KOPT-K1 (cell line): ENCODE results near the gene GLT8D2.
"Not testable (repeated sequence)": the region's sequence is repeated elsewhere in the genome, so short reads cannot be mapped to it uniquely, and the experiment has no call there.

Source experiments
- H3K27ac ChIP-seq: fragments of 200-600 bp; sonication (generic); 2 replicates; pipeline ENCODE4 v1.5.1; 2016; ENCODE audit warnings: antibody characterized with exemption, mild to moderate bottlenecking, low read depth, low read length; ENCODE audit not compliant: poor library complexity, severe bottlenecking
- H3K36me3 ChIP-seq: fragments of 200-600 bp; sonication (generic); 2 replicates; pipeline ENCODE4 v1.5.1; 2017; ENCODE audit warnings: antibody characterized with exemption, mild to moderate bottlenecking, low read length, moderate library complexity; ENCODE audit not compliant: insufficient read depth
- H3K9me3 ChIP-seq: fragments of 200-600 bp; sonication (generic); 2 replicates; pipeline ENCODE4 v1.5.1; 2017; ENCODE audit warnings: antibody characterized with exemption, low read length, mild to moderate bottlenecking; ENCODE audit not compliant: insufficient read depth, poor library complexity, severe bottlenecking

The GLT8D2 gene

GRCh38 chr12:104030596-104030995 is 19.4 kb downstream of the GLT8D2 start:
- H3K9me3 ChIP-seq, H3K27ac ChIP-seq, H3K36me3 ChIP-seq: not testable (repeated sequence)

GRCh38 chr12:104026841-104027599 is 23.0 kb downstream of the GLT8D2 start:
- Histone ChIP-seq H3K36me3 (no peaks in the 10 kb centered on the region), H3K9me3 (peaks cover 12% of the 10 kb centered on the region), H3K27ac (no peak overlapping the region)

- Histone ChIP-seq H3K36me3 (no peaks in the 10 kb centered on the region), H3K27ac (no peak overlapping the region), H3K9me3 (peaks cover 12% of the 10 kb centered on the region)
These were observed 24.2 kb downstream of the GLT8D2 start for GRCh38 chr12:104025771-104026170.

- H3K9me3 ChIP-seq, result peaks cover 12% of the 10 kb centered on the region
- no peaks in the 10 kb centered on the region for H3K36me3 ChIP-seq
- no peak overlapping the region for H3K27ac ChIP-seq
These were observed 25.6 kb downstream of the GLT8D2 start for GRCh38 chr12:104024348-104024747.

- Histone ChIP-seq H3K9me3 (peaks cover 12% of the 10 kb centered on the region), H3K27ac (no peak overlapping the region), H3K36me3 (no peaks in the 10 kb centered on the region)
These were observed 26.3 kb downstream of the GLT8D2 start for GRCh38 chr12:104023710-104024109.

- H3K36me3 ChIP-seq, result no peaks in the 10 kb centered on the region
- H3K9me3 ChIP-seq, result peaks cover 12% of the 10 kb centered on the region
- H3K27ac ChIP-seq, result no peak overlapping the region
These were observed 27.2 kb downstream of the GLT8D2 start for GRCh38 chr12:104022786-104023185.

- not testable (repeated sequence) for H3K27ac ChIP-seq, H3K36me3 ChIP-seq
- peaks cover 12% of the 10 kb centered on the region for H3K9me3 ChIP-seq
These were observed 28.1 kb downstream of the GLT8D2 start for GRCh38 chr12:104021862-104022261.

- no peaks in the 10 kb centered on the region for H3K9me3 ChIP-seq
- H3K36me3 ChIP-seq, result no peaks in the 10 kb centered on the region
- no peak overlapping the region for H3K27ac ChIP-seq
These were observed 37.7 kb downstream of the GLT8D2 start for GRCh38 chr12:104012331-104012730.

GRCh38 chr12:104011253-104011652 is 38.7 kb downstream of the GLT8D2 start:
- no peaks in the 10 kb centered on the region for H3K9me3 ChIP-seq
- H3K36me3 ChIP-seq, result no peaks in the 10 kb centered on the region
- no peak overlapping the region for H3K27ac ChIP-seq

GRCh38 chr12:104010606-104011169 is 39.3 kb downstream of the GLT8D2 start:
- Histone ChIP-seq H3K36me3 (no peaks in the 10 kb centered on the region), H3K27ac (no peak overlapping the region), H3K9me3 (no peaks in the 10 kb centered on the region)

- H3K36me3 ChIP-seq, result no peaks in the 10 kb centered on the region
- H3K9me3 ChIP-seq, result no peaks in the 10 kb centered on the region
- no peak overlapping the region for H3K27ac ChIP-seq
These were observed 39.9 kb downstream of the GLT8D2 start for GRCh38 chr12:104010121-104010520.

- H3K36me3 ChIP-seq, result no peaks in the 10 kb centered on the region
- H3K9me3 ChIP-seq, result no peaks in the 10 kb centered on the region
- H3K27ac ChIP-seq, result no peak overlapping the region
These were observed 43.1 kb downstream of the GLT8D2 start for GRCh38 chr12:104006929-104007328.

GRCh38 chr12:104003596-104003995 is 46.4 kb downstream of the GLT8D2 start:
- Histone ChIP-seq H3K36me3 (no peaks in the 10 kb centered on the region), H3K9me3 (no peaks in the 10 kb centered on the region)

GRCh38 chr12:104002686-104003085 is 47.3 kb downstream of the GLT8D2 start:
- Histone ChIP-seq H3K27ac (no peak overlapping the region), H3K9me3 (no peaks in the 10 kb centered on the region), H3K36me3 (no peaks in the 10 kb centered on the region)

More at GRCh38 chr12:104003596-104003995, 46.4 kb downstream of the GLT8D2 start:
- H3K27ac ChIP-seq, result no peak overlapping the region

GRCh38 chr12:104000807-104001434 is 49.1 kb downstream of the GLT8D2 start:
- Histone ChIP-seq H3K27ac (no peak overlapping the region), H3K36me3 (no peaks in the 10 kb centered on the region), H3K9me3 (no peaks in the 10 kb centered on the region)
